ENCODE measurements around the gene FAM209A.
"Not testable (repeated sequence)": the region's sequence is repeated elsewhere in the genome, so short reads cannot be mapped to it uniquely, and the experiment has no call there.

Gene FAM209A

GRCh38 chr20:56524444-56524843 is at the start of gene FAM209A:
FAM209A (plus strand) TSS chr20:56524744; CDS start chr20:56524809, 65 bp downstream.
- not testable (repeated sequence) for DNase-seq

GRCh38 chr20:56483970-56484369 is 40.6 kb upstream of the FAM209A start:
- DNase-seq, result no peak

GRCh38 chr20:56487216-56487615 is 37.3 kb upstream of the FAM209A start:
- DNase-seq, result no peak

- no peak for DNase-seq
Observed at GRCh38 chr20:56488566-56488965, 36.0 kb upstream of the FAM209A start.

GRCh38 chr20:56501116-56501515 is 23.4 kb upstream of the FAM209A start:
- no peak for DNase-seq

- DNase-seq, result no peak
Observed at GRCh38 chr20:56503916-56504315, 20.6 kb upstream of the FAM209A start.

- DNase-seq, result no peak
Observed at GRCh38 chr20:56504373-56505005, 20.1 kb upstream of the FAM209A start.

GRCh38 chr20:56506103-56506502 is 18.4 kb upstream of the FAM209A start:
- no peak for DNase-seq

GRCh38 chr20:56511926-56512325 is 12.6 kb upstream of the FAM209A start:
- DNase-seq, result no peak

GRCh38 chr20:56513161-56514150 is 11.1 kb upstream of the FAM209A start:
- no peak for DNase-seq

GRCh38 chr20:56516631-56517030 is 7.9 kb upstream of the FAM209A start:
- DNase-seq, result no peak

GRCh38 chr20:56517211-56517610 is 7.3 kb upstream of the FAM209A start:
- DNase-seq, result no peak

- no peak for DNase-seq
Observed at GRCh38 chr20:56517641-56518040, 6.9 kb upstream of the FAM209A start.

GRCh38 chr20:56518126-56518525 is 6.4 kb upstream of the FAM209A start:
- no peak for DNase-seq

- DNase-seq, result no peak
Observed at GRCh38 chr20:56518721-56519398, 5.7 kb upstream of the FAM209A start.

GRCh38 chr20:56519551-56519950 is 5.0 kb upstream of the FAM209A start:
- no peak for DNase-seq

GRCh38 chr20:56520180-56520579 is 4.4 kb upstream of the FAM209A start:
- no peak for DNase-seq

GRCh38 chr20:56520746-56521354 is 3.7 kb upstream of the FAM209A start:
- DNase-seq, result not testable (repeated sequence)

- no peak for DNase-seq
Observed at GRCh38 chr20:56522311-56522710, 2.2 kb upstream of the FAM209A start.

- DNase-seq, result no peak
Observed at GRCh38 chr20:56527521-56527920, 3.0 kb downstream of the FAM209A start.

GRCh38 chr20:56532946-56533345 is 8.4 kb downstream of the FAM209A start, which contains the start of gene FAM209B:
FAM209B (plus strand) TSS chr20:56533246; CDS start chr20:56533342, 96 bp downstream.
- DNase-seq, result not testable (repeated sequence)

- DNase-seq, result no peak
Observed at GRCh38 chr20:56537997-56538396, 13.5 kb downstream of the FAM209A start.

- DNase-seq, result no peak
Observed at GRCh38 chr20:56540415-56540814, 15.9 kb downstream of the FAM209A start.
